GM21737 (cell line): ENCODE results near the gene IPMK.

ENCODE experiments used
- ATAC-seq: cut with Tn5 transposase; IDR thresholded peaks from one replicate; pipeline ENCODE4 v1.9.1; 2021; ENCODE audit warnings: mild to moderate bottlenecking, moderate library complexity; ENCODE audit not compliant: unreplicated experiment

IPMK gene

GRCh38 chr10:58267713-58268453 lies at the start of gene IPMK:
TSS of gene IPMK (minus strand) at chr10:58267894. CDS start at chr10:58267611, 283 bp downstream.
- peak; percentile 57 for ATAC-seq

- ATAC-seq = no peak
Measured at GRCh38 chr10:58316874-58317273, 49.2 kb upstream of the IPMK start.

GRCh38 chr10:58311026-58311425 lies 43.3 kb upstream of the IPMK start:
- ATAC-seq = no peak

GRCh38 chr10:58307676-58308075 lies 40.0 kb upstream of the IPMK start:
- ATAC-seq = no peak

GRCh38 chr10:58305821-58306220 lies 38.1 kb upstream of the IPMK start:
- ATAC-seq = no peak

- ATAC-seq = no peak
Measured at GRCh38 chr10:58304099-58304633, 36.5 kb upstream of the IPMK start.

GRCh38 chr10:58302254-58302653 lies 34.6 kb upstream of the IPMK start:
- ATAC-seq = no peak

GRCh38 chr10:58300676-58301075 lies 33.0 kb upstream of the IPMK start:
- ATAC-seq = no peak

- ATAC-seq = peak; percentile 93
Measured at GRCh38 chr10:58299580-58299979, 31.9 kb upstream of the IPMK start.

GRCh38 chr10:58293989-58294388 lies 26.3 kb upstream of the IPMK start:
- no peak for ATAC-seq

- peak; percentile 79 for ATAC-seq
Measured at GRCh38 chr10:58291538-58292174, 24.0 kb upstream of the IPMK start.

GRCh38 chr10:58282615-58283014 lies 14.9 kb upstream of the IPMK start:
- ATAC-seq = peak; percentile 99

GRCh38 chr10:58281092-58281752 lies 13.5 kb upstream of the IPMK start:
- ATAC-seq = no peak

GRCh38 chr10:58280477-58280876 lies 12.8 kb upstream of the IPMK start:
- no peak for ATAC-seq

- ATAC-seq = no peak
Measured at GRCh38 chr10:58278962-58279307, 11.2 kb upstream of the IPMK start.

- ATAC-seq = no peak
Measured at GRCh38 chr10:58278274-58278961, 10.7 kb upstream of the IPMK start.

- ATAC-seq = no peak
Measured at GRCh38 chr10:58275908-58276307, 8.2 kb upstream of the IPMK start.

- ATAC-seq = no peak
Measured at GRCh38 chr10:58275261-58275660, 7.6 kb upstream of the IPMK start.

- no peak for ATAC-seq
Measured at GRCh38 chr10:58269782-58270290, 2.1 kb upstream of the IPMK start.

- ATAC-seq = peak; percentile 68
Measured at GRCh38 chr10:58268946-58269781, 1.5 kb upstream of the IPMK start, which contains the start of gene CISD1. TSS of gene CISD1 (plus strand) at chr10:58269162. CDS start at chr10:58269274, 112 bp downstream.
